NCI-H526 (cell line): Measurements from ENCODE around the gene GPR108.

Source experiments
- DNase-seq, 2 experiments: peaks; one replicate each; lab custom pipeline; 2025; lab: John Stamatoyannopoulos, UW

GPR108 gene

GRCh38 chr19:6707011-6707657 lies 30.2 kb downstream of the GPR108 start:
- no peak for DNase-seq

- DNase-seq = no peak
Observed at GRCh38 chr19:6706633-6706958, 30.8 kb downstream of the GPR108 start.

- DNase-seq = no peak
Observed at GRCh38 chr19:6705931-6706632, 31.3 kb downstream of the GPR108 start.

- DNase-seq = no peak
Observed at GRCh38 chr19:6700586-6701316, 36.6 kb downstream of the GPR108 start.

GRCh38 chr19:6699935-6700334 lies 37.4 kb downstream of the GPR108 start:
- DNase-seq = no peak

- DNase-seq = no peak
Observed at GRCh38 chr19:6697291-6697690, 40.1 kb downstream of the GPR108 start.

GRCh38 chr19:6696239-6696820 lies 41.0 kb downstream of the GPR108 start:
- DNase-seq = no peak

- DNase-seq = no peak
Observed at GRCh38 chr19:6694147-6694815, 43.1 kb downstream of the GPR108 start.

GRCh38 chr19:6693681-6694080 lies 43.7 kb downstream of the GPR108 start:
- DNase-seq = no peak

- DNase-seq = no peak
Observed at GRCh38 chr19:6693056-6693471, 44.3 kb downstream of the GPR108 start.

- DNase-seq = no peak
Observed at GRCh38 chr19:6692027-6692426, 45.4 kb downstream of the GPR108 start.

GRCh38 chr19:6691342-6691741 lies 46.0 kb downstream of the GPR108 start:
- no peak for DNase-seq

- no peak for DNase-seq
Observed at GRCh38 chr19:6690160-6690885, 47.1 kb downstream of the GPR108 start.

- no peak for DNase-seq
Observed at GRCh38 chr19:6687114-6687513, 50.3 kb downstream of the GPR108 start.

- no peak for DNase-seq
Observed at GRCh38 chr19:6686628-6686975, 50.8 kb downstream of the GPR108 start.

GRCh38 chr19:6685962-6686627 lies 51.3 kb downstream of the GPR108 start:
- DNase-seq = no peak

GRCh38 chr19:6685482-6685881 lies 51.9 kb downstream of the GPR108 start:
- DNase-seq = no peak

GRCh38 chr19:6683971-6684370 lies 53.4 kb downstream of the GPR108 start:
- no peak for DNase-seq

GRCh38 chr19:6682607-6683128 lies 54.7 kb downstream of the GPR108 start:
- no peak for DNase-seq

- no peak for DNase-seq
Observed at GRCh38 chr19:6680141-6680540, 57.2 kb downstream of the GPR108 start.
